GM10248 (cell line): Measurements from ENCODE around the gene EGFL8.

Experiments used
- CTCF ChIA-PET: fragments of 300-600 bp; sonication (Branson Sonifier 250); formaldehyde crosslinking; extraction: SDS; loops from one replicate; lab custom pipeline; 2021; ENCODE audit warnings: antibody characterized with exemption; lab: Yijun Ruan, JAX
- POLR2A ChIA-PET: fragments of 350-650 bp; sonication (Branson Sonifier 250); formaldehyde crosslinking; extraction: SDS; loops from one replicate; lab custom pipeline; 2020; ENCODE audit warnings: antibody characterized with exemption; lab: Yijun Ruan, JAX
- DNase-seq: peaks from one replicate; pipeline ENCODE4 v3.0.0; 2012; ENCODE audit errors: extremely low spot score
- CTCF ChIP-seq: IDR thresholded peaks from 2 replicates; pipeline ENCODE4 v1.5.1; 2012; ENCODE audit warnings: mild to moderate bottlenecking, low read depth; ENCODE audit errors: extremely low read depth, missing control alignments, control extremely low read depth

The EGFL8 gene

GRCh38 chr6:32149092-32149755 lies 15.2 kb upstream of the EGFL8 start:
- no peak for DNase-seq
- ChIA-PET POLR2A (no interaction called here), CTCF (interaction anchor here (1.2 to 2.4 kb wide), 2 partner anchors 20 to 31 kb away, joined by 3 to 9 read pairs; no protein-coding TSS in a partner anchor)
- no peak for TF ChIP-seq CTCF

- no peak for TF ChIP-seq CTCF
- POLR2A ChIA-PET = no interaction called here
- no peak for DNase-seq
- CTCF ChIA-PET = interaction anchor here (1.2 to 2.4 kb wide), 2 partner anchors 21 to 32 kb away, joined by 3 to 9 read pairs; no protein-coding TSS in a partner anchor
Observed at GRCh38 chr6:32149932-32150870, 14.2 kb upstream of the EGFL8 start.

- ChIA-PET POLR2A (no interaction called here), CTCF (interaction anchor here (2.0 kb wide), 1 partner anchor 33 kb away, joined by 7 read pairs; no protein-coding TSS in a partner anchor)
- TF ChIP-seq CTCF = no peak
- DNase-seq = no peak
Observed at GRCh38 chr6:32151181-32151862, 13.1 kb upstream of the EGFL8 start.

GRCh38 chr6:32151863-32152768 lies 12.3 kb upstream of the EGFL8 start, which contains the start of gene PRRT1:
TSS of gene PRRT1 (minus strand) at chr6:32151939. CDS start at chr6:32151827, 112 bp downstream.
- CTCF ChIA-PET = interaction anchor here (1.1 to 2.0 kb wide), 2 partner anchors 12 to 34 kb away, joined by 3 to 7 read pairs; no protein-coding TSS in a partner anchor
- DNase-seq = no peak
- POLR2A ChIA-PET = no interaction called here
- TF ChIP-seq CTCF = no peak

GRCh38 chr6:32152769-32153563 lies 11.4 kb upstream of the EGFL8 start:
- no peak for TF ChIP-seq CTCF
- no peak for DNase-seq
- POLR2A ChIA-PET = no interaction called here
- CTCF ChIA-PET = interaction anchor here (1.1 to 2.0 kb wide), 2 partner anchors 12 to 35 kb away, joined by 3 to 7 read pairs; no protein-coding TSS in a partner anchor
